ENCODE data around the gene MPDZ.

Gene MPDZ

GRCh38 chr9:13160051-13160450 is 119.4 kb downstream of the MPDZ start:
- H3K9me3 ChIP-seq (replicated peaks in 1 of 2; ENCODE audit: control insufficient read depth in 2 of 2, insufficient read depth in 1 of 2, low read depth in 1 of 2, low read length in 2 of 2) = no peaks in the 10 kb centered on the region
- no peak for DNase-seq (ENCODE audit: low spot score)
- H3K4me3 ChIP-seq (ENCODE audit: low read length in 2 of 2) = no peak overlapping the region
- H3K79me1 ChIP-seq (ENCODE audit: low read depth, low read length) = no peaks in the 10 kb centered on the region
- H3K27ac ChIP-seq (replicated peaks; ENCODE audit: low read length) = no peak overlapping the region
- H4K91ac ChIP-seq (ENCODE audit: low read depth, low read length, poor library complexity) = no peak overlapping the region
- no CpG with 5 or more reads among the region's 1 CpG for WGBS, 2 donors (ENCODE audit: extremely low coverage in 2 of 2, insufficient read length in 2 of 2, insufficient replicate concordance in 1 of 2)
- no peak overlapping the region for H3K4ac ChIP-seq (ENCODE audit: low read length)
- H2BK12ac ChIP-seq (ENCODE audit: low read length) = no peak overlapping the region
- no peak overlapping the region for H3K14ac ChIP-seq (ENCODE audit: low read length)
- no peak overlapping the region for H2BK15ac ChIP-seq (ENCODE audit: low read length)
- H2AFZ ChIP-seq (ENCODE audit: low read length) = no peak overlapping the region
- H2BK5ac ChIP-seq (ENCODE audit: low read length) = no peak overlapping the region
- H2AK5ac ChIP-seq (ENCODE audit: low read depth, low read length) = no peak overlapping the region
- H3K4me2 ChIP-seq (ENCODE audit: insufficient read depth, low read length, poor library complexity, severe bottlenecking) = no peak overlapping the region
- no peak overlapping the region for H2BK120ac ChIP-seq (ENCODE audit: low read depth, low read length)
- no peak overlapping the region for H3K9ac ChIP-seq (ENCODE audit: low read depth, low read length, poor library complexity)
- H4K8ac ChIP-seq (ENCODE audit: low read depth, low read length) = no peak overlapping the region
- H3K18ac ChIP-seq (ENCODE audit: low read length) = no peak overlapping the region
- H3K36me3 ChIP-seq (replicated peaks in 1 of 2; ENCODE audit: control insufficient read depth in 2 of 2, insufficient read depth in 2 of 2, low read length in 2 of 2) = peaks cover 0 to 74% of the 10 kb centered on the region in 2 donors
- H3K23ac ChIP-seq (ENCODE audit: low read depth, low read length, poor library complexity) = no peak overlapping the region
- H3K4me1 ChIP-seq (ENCODE audit: control insufficient read depth in 2 of 2, insufficient read depth in 1 of 2, low read depth in 1 of 2, low read length in 2 of 2) = peaks cover 3 to 11% of the 10 kb centered on the region in 2 donors
- no peaks in the 10 kb centered on the region for H3K27me3 ChIP-seq (ENCODE audit: control insufficient read depth in 3 of 3, insufficient read depth in 3 of 3, low read depth in 1 of 3, low read length in 3 of 3)

- Histone ChIP-seq H3K23ac (ENCODE audit: low read depth, low read length, poor library complexity) (no peak overlapping the region), H3K27ac (replicated peaks; ENCODE audit: low read length) (no peak overlapping the region), H4K91ac (ENCODE audit: low read depth, low read length, poor library complexity) (no peak overlapping the region), H3K4me2 (ENCODE audit: insufficient read depth, low read length, poor library complexity, severe bottlenecking) (no peak overlapping the region), H2BK15ac (ENCODE audit: low read length) (no peak overlapping the region), H3K79me1 (ENCODE audit: low read depth, low read length) (no peaks in the 10 kb centered on the region), H3K4me3 (ENCODE audit: low read length in 2 of 2) (no peak overlapping the region), H2AK5ac (ENCODE audit: low read depth, low read length) (no peak overlapping the region), H2BK120ac (ENCODE audit: low read depth, low read length) (no peak overlapping the region), H3K4me1 (ENCODE audit: control insufficient read depth in 2 of 2, insufficient read depth in 1 of 2, low read depth in 1 of 2, low read length in 2 of 2) (peaks cover 3 to 8% of the 10 kb centered on the region in 2 donors), H2BK5ac (ENCODE audit: low read length) (no peak overlapping the region), H4K8ac (ENCODE audit: low read depth, low read length) (no peak overlapping the region), H3K27me3 (ENCODE audit: control insufficient read depth in 3 of 3, insufficient read depth in 3 of 3, low read depth in 1 of 3, low read length in 3 of 3) (no peaks in the 10 kb centered on the region), H3K36me3 (replicated peaks in 1 of 2; ENCODE audit: control insufficient read depth in 2 of 2, insufficient read depth in 2 of 2, low read length in 2 of 2) (peaks cover 0 to 74% of the 10 kb centered on the region in 2 donors), H2AFZ (ENCODE audit: low read length) (no peak overlapping the region), H3K4ac (ENCODE audit: low read length) (no peak overlapping the region), H3K9me3 (replicated peaks in 1 of 2; ENCODE audit: control insufficient read depth in 2 of 2, insufficient read depth in 1 of 2, low read depth in 1 of 2, low read length in 2 of 2) (no peaks in the 10 kb centered on the region), H3K18ac (ENCODE audit: low read length) (no peak overlapping the region), H3K9ac (ENCODE audit: low read depth, low read length, poor library complexity) (no peak overlapping the region), H3K14ac (ENCODE audit: low read length) (no peak overlapping the region), H2BK12ac (ENCODE audit: low read length) (no peak overlapping the region)
- no CpG with 5 or more reads among the region's 3 CpGs for WGBS, 2 donors (ENCODE audit: extremely low coverage in 2 of 2, insufficient read length in 2 of 2, insufficient replicate concordance in 1 of 2)
- DNase-seq (ENCODE audit: low spot score) = no peak
These were observed 120.5 kb downstream of the MPDZ start for GRCh38 chr9:13158986-13159385.

GRCh38 chr9:13151489-13151888 is 128.0 kb downstream of the MPDZ start:
- Histone ChIP-seq H3K4me2 (ENCODE audit: insufficient read depth, low read length, poor library complexity, severe bottlenecking) (no peak overlapping the region), H3K14ac (ENCODE audit: low read length) (no peak overlapping the region), H4K8ac (ENCODE audit: low read depth, low read length) (no peak overlapping the region), H3K27ac (replicated peaks; ENCODE audit: low read length) (no peak overlapping the region), H2BK15ac (ENCODE audit: low read length) (no peak overlapping the region), H2BK5ac (ENCODE audit: low read length) (no peak overlapping the region), H3K4ac (ENCODE audit: low read length) (no peak overlapping the region), H4K91ac (ENCODE audit: low read depth, low read length, poor library complexity) (no peak overlapping the region), H3K4me3 (ENCODE audit: low read length in 2 of 2) (no peak overlapping the region), H3K9me3 (replicated peaks in 1 of 2; ENCODE audit: control insufficient read depth in 2 of 2, insufficient read depth in 1 of 2, low read depth in 1 of 2, low read length in 2 of 2) (no peaks in the 10 kb centered on the region), H3K9ac (ENCODE audit: low read depth, low read length, poor library complexity) (no peak overlapping the region), H3K27me3 (ENCODE audit: control insufficient read depth in 3 of 3, insufficient read depth in 3 of 3, low read depth in 1 of 3, low read length in 3 of 3) (no peaks in the 10 kb centered on the region), H3K23ac (ENCODE audit: low read depth, low read length, poor library complexity) (no peak overlapping the region), H2BK12ac (ENCODE audit: low read length) (no peak overlapping the region), H3K36me3 (replicated peaks in 1 of 2; ENCODE audit: control insufficient read depth in 2 of 2, insufficient read depth in 2 of 2, low read length in 2 of 2) (peaks cover 4 to 80% of the 10 kb centered on the region in 2 donors), H2BK120ac (ENCODE audit: low read depth, low read length) (no peak overlapping the region), H3K4me1 (ENCODE audit: control insufficient read depth in 2 of 2, insufficient read depth in 1 of 2, low read depth in 1 of 2, low read length in 2 of 2) (no peaks in the 10 kb centered on the region), H3K79me1 (ENCODE audit: low read depth, low read length) (no peaks in the 10 kb centered on the region), H2AFZ (ENCODE audit: low read length) (no peak overlapping the region), H3K18ac (ENCODE audit: low read length) (no peak overlapping the region), H2AK5ac (ENCODE audit: low read depth, low read length) (no peak overlapping the region)
- WGBS, 2 donors (ENCODE audit: extremely low coverage in 2 of 2, insufficient read length in 2 of 2, insufficient replicate concordance in 1 of 2) = no CpG with 5 or more reads among the region's 1 CpG
- no peak for DNase-seq (ENCODE audit: low spot score)

- no peak overlapping the region for H3K14ac ChIP-seq (ENCODE audit: low read length)
- H3K79me1 ChIP-seq (ENCODE audit: low read depth, low read length) = no peaks in the 10 kb centered on the region
- H3K4me2 ChIP-seq (ENCODE audit: insufficient read depth, low read length, poor library complexity, severe bottlenecking) = no peak overlapping the region
- no peaks in the 10 kb centered on the region for H3K9me3 ChIP-seq (replicated peaks in 1 of 2; ENCODE audit: control insufficient read depth in 2 of 2, insufficient read depth in 1 of 2, low read depth in 1 of 2, low read length in 2 of 2)
- H2BK120ac ChIP-seq (ENCODE audit: low read depth, low read length) = no peak overlapping the region
- DNase-seq (ENCODE audit: low spot score) = no peak
- peaks cover 4 to 72% of the 10 kb centered on the region in 2 donors for H3K36me3 ChIP-seq (replicated peaks in 1 of 2; ENCODE audit: control insufficient read depth in 2 of 2, insufficient read depth in 2 of 2, low read length in 2 of 2)
- H2BK5ac ChIP-seq (ENCODE audit: low read length) = no peak overlapping the region
- H2BK15ac ChIP-seq (ENCODE audit: low read length) = no peak overlapping the region
- H3K9ac ChIP-seq (ENCODE audit: low read depth, low read length, poor library complexity) = no peak overlapping the region
- no peaks in the 10 kb centered on the region for H3K27me3 ChIP-seq (ENCODE audit: control insufficient read depth in 3 of 3, insufficient read depth in 3 of 3, low read depth in 1 of 3, low read length in 3 of 3)
- no peak overlapping the region for H2AK5ac ChIP-seq (ENCODE audit: low read depth, low read length)
- H3K27ac ChIP-seq (replicated peaks; ENCODE audit: low read length) = no peak overlapping the region
- no peak overlapping the region for H2AFZ ChIP-seq (ENCODE audit: low read length)
- H4K8ac ChIP-seq (ENCODE audit: low read depth, low read length) = no peak overlapping the region
- H3K4me1 ChIP-seq (ENCODE audit: control insufficient read depth in 2 of 2, insufficient read depth in 1 of 2, low read depth in 1 of 2, low read length in 2 of 2) = peaks cover 2 to 7% of the 10 kb centered on the region in 2 donors
- H2BK12ac ChIP-seq (ENCODE audit: low read length) = no peak overlapping the region
- no peak overlapping the region for H3K18ac ChIP-seq (ENCODE audit: low read length)
- no peak overlapping the region for H3K4me3 ChIP-seq (ENCODE audit: low read length in 2 of 2)
- no peak overlapping the region for H3K4ac ChIP-seq (ENCODE audit: low read length)
- no peak overlapping the region for H4K91ac ChIP-seq (ENCODE audit: low read depth, low read length, poor library complexity)
- H3K23ac ChIP-seq (ENCODE audit: low read depth, low read length, poor library complexity) = no peak overlapping the region
These were observed 130.0 kb downstream of the MPDZ start for GRCh38 chr9:13149454-13149853.

Data from neuronal stem cell (in vitro differentiated cells).